Measurements from ENCODE around the gene IPPK. TPM values are rescaled to one million over a fixed set of nuclear protein-coding genes. Genes with fewer than 3 reads are reported as not detected.

Gene IPPK
- total and polyA plus RNA-seq, 2 donors (not counting 1 experiment from before 2014, with no cell fraction given), result 6.8 to 8.7 TPM

- Histone ChIP-seq H2AFZ (ENCODE audit: insufficient read depth, low read depth, low read length, poor library complexity, severe bottlenecking) (no peak overlapping the region), H3K9me3 (ENCODE audit: control extremely low read depth in 1 of 3, control insufficient read depth in 2 of 3, insufficient read depth in 1 of 3, low read length in 2 of 3) (peaks cover 0 to 25% (median 3%) of the 10 kb centered on the region in 3 donors), H3K4me3 (ENCODE audit: control extremely low read depth in 1 of 5, extremely low read depth in 1 of 5, insufficient read depth in 1 of 5, low read depth in 2 of 5, low read length in 4 of 5) (no peak overlapping the region), H3K9ac (ENCODE audit: low read length) (no peak overlapping the region), H3K27me3 (replicated peaks in 1 of 4; ENCODE audit: control extremely low read depth in 1 of 4, control insufficient read depth in 3 of 4, insufficient read depth in 4 of 4, low read length in 3 of 4) (no peaks in the 10 kb centered on the region), H3K4me1 (ENCODE audit: control insufficient read depth in 2 of 2, insufficient read depth in 2 of 2, low read length in 2 of 2) (no peaks in the 10 kb centered on the region), H3K27ac (ENCODE audit: low read length in 2 of 2) (no peak overlapping the region), H4K20me1 (ENCODE audit: control insufficient read depth, insufficient read depth, low read length, poor library complexity, severe bottlenecking) (no peaks in the 10 kb centered on the region), H3K79me2 (ENCODE audit: control insufficient read depth, insufficient read depth, low read length) (no peaks in the 10 kb centered on the region), H3K4me2 (replicated peaks; ENCODE audit: low read depth, low read length, poor library complexity, severe bottlenecking) (no peak overlapping the region), H3K36me3 (replicated peaks in 1 of 2; ENCODE audit: control extremely low read depth in 1 of 2, control insufficient read depth in 1 of 2, extremely low read depth in 1 of 2, insufficient read depth in 2 of 2, low read length in 1 of 2) (no peaks in the 10 kb centered on the region)
- ATAC-seq (ENCODE audit: low read depth), result no peak
- H3K27me3 Mint-ChIP-seq, result no peaks in the 10 kb centered on the region
- TF ChIP-seq, protein P1, sequence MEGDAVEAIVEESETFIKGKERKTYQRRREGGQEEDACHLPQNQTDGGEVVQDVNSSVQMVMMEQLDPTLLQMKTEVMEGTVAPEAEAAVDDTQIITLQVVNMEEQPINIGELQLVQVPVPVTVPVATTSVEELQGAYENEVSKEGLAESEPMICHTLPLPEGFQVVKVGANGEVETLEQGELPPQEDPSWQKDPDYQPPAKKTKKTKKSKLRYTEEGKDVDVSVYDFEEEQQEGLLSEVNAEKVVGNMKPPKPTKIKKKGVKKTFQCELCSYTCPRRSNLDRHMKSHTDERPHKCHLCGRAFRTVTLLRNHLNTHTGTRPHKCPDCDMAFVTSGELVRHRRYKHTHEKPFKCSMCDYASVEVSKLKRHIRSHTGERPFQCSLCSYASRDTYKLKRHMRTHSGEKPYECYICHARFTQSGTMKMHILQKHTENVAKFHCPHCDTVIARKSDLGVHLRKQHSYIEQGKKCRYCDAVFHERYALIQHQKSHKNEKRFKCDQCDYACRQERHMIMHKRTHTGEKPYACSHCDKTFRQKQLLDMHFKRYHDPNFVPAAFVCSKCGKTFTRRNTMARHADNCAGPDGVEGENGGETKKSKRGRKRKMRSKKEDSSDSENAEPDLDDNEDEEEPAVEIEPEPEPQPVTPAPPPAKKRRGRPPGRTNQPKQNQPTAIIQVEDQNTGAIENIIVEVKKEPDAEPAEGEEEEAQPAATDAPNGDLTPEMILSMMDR (IDR thresholded peaks at IDR 0.05), result no peak
- no peak for TF ChIP-seq EZH2 (IDR thresholded peaks at IDR 0.05; ENCODE audit: borderline replicate concordance, insufficient read depth, low read depth, low read length, poor library complexity, severe bottlenecking)
- WGBS (ENCODE audit: insufficient coverage), result 97% methylated on average over 10 of the region's 10 CpGs
- no peak overlapping the region for H3K27ac Mint-ChIP-seq
- ChIA-PET CTCF (interaction anchor here (0.7 kb wide), 1 partner anchor 1828 kb away, joined by 3 read pairs; no protein-coding TSS in a partner anchor), POLR2A (no interaction called here)
- DNase-seq, result no peak
- no peaks in the 10 kb centered on the region for H3K4me1 Mint-ChIP-seq
- intact Hi-C loops (cut with micrococcal nuclease), result no loop called here
- peaks cover 6% of the 10 kb centered on the region for H3K9me3 Mint-ChIP-seq (ENCODE audit: insufficient read depth)
- no peak overlapping the region for H3K4me3 Mint-ChIP-seq
Measured at GRCh38 chr9:92602413-92602812, 67.5 kb downstream of the IPPK start.

DNA sequence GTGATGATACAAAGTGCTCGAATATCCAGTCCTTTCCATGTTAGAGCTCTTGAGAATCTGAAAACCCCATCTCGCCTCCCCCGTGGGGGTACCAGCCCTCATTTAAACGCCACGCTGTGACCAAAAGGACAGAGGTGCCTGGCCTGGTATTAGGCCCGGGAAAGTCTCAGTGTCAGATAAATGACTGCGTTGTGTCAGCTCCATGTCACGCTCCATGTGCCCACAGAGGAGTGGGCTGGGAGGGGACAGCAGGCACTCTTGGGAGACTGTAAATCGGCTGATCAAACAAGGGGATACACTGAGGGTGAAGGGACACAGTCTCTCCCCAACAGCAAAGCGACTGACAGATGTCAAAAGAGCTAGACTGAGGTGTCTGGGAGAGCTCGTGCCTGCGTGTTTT is 68.5 kb downstream of the IPPK start:
- TF ChIP-seq, protein P1 (IDR thresholded peaks at IDR 0.05), result no peak
- TF ChIP-seq EZH2 (IDR thresholded peaks at IDR 0.05; ENCODE audit: borderline replicate concordance, insufficient read depth, low read depth, low read length, poor library complexity, severe bottlenecking), result no peak
- Histone ChIP-seq H3K4me1 (ENCODE audit: control insufficient read depth in 2 of 2, insufficient read depth in 2 of 2, low read length in 2 of 2) (no peaks in the 10 kb centered on the region), H3K27me3 (replicated peaks in 1 of 4; ENCODE audit: control extremely low read depth in 1 of 4, control insufficient read depth in 3 of 4, insufficient read depth in 4 of 4, low read length in 3 of 4) (no peaks in the 10 kb centered on the region), H4K20me1 (ENCODE audit: control insufficient read depth, insufficient read depth, low read length, poor library complexity, severe bottlenecking) (no peaks in the 10 kb centered on the region), H3K36me3 (replicated peaks in 1 of 2; ENCODE audit: control extremely low read depth in 1 of 2, control insufficient read depth in 1 of 2, extremely low read depth in 1 of 2, insufficient read depth in 2 of 2, low read length in 1 of 2) (no peaks in the 10 kb centered on the region), H3K4me2 (replicated peaks; ENCODE audit: low read depth, low read length, poor library complexity, severe bottlenecking) (no peak overlapping the region), H3K4me3 (ENCODE audit: control extremely low read depth in 1 of 5, extremely low read depth in 1 of 5, insufficient read depth in 1 of 5, low read depth in 2 of 5, low read length in 4 of 5) (no peak overlapping the region), H3K79me2 (ENCODE audit: control insufficient read depth, insufficient read depth, low read length) (no peaks in the 10 kb centered on the region), H3K9ac (ENCODE audit: low read length) (no peak overlapping the region), H3K9me3 (ENCODE audit: control extremely low read depth in 1 of 3, control insufficient read depth in 2 of 3, insufficient read depth in 1 of 3, low read length in 2 of 3) (peaks cover 0 to 25% (median 3%) of the 10 kb centered on the region in 3 donors), H3K27ac (ENCODE audit: low read length in 2 of 2) (no peak overlapping the region), H2AFZ (ENCODE audit: insufficient read depth, low read depth, low read length, poor library complexity, severe bottlenecking) (no peak overlapping the region)
- no peaks in the 10 kb centered on the region for H3K4me1 Mint-ChIP-seq
- DNase-seq (no peak), ATAC-seq (ENCODE audit: low read depth) (no peak)
- ChIA-PET CTCF (no interaction called here), POLR2A (no interaction called here)
- peaks cover 6% of the 10 kb centered on the region for H3K9me3 Mint-ChIP-seq (ENCODE audit: insufficient read depth)
- no peak overlapping the region for H3K4me3 Mint-ChIP-seq
- WGBS (ENCODE audit: insufficient coverage), result over 99% methylated on average over 10 of the region's 12 CpGs
- intact Hi-C loops (cut with micrococcal nuclease), result no loop called here
- no peaks in the 10 kb centered on the region for H3K27me3 Mint-ChIP-seq
- no peak overlapping the region for H3K27ac Mint-ChIP-seq
